Skeletal muscle cell (primary cell): ENCODE measurements around the gene SLC22A5.

Source experiments
- DNase-seq: peaks from one replicate; pipeline ENCODE4 v3.0.0-alpha.2; 2010; ENCODE audit warnings: low read depth
- H3K4me3 ChIP-seq: 2 replicates; pipeline ENCODE4 v1.5.1; 2011; ENCODE audit warnings: low read depth, mild to moderate bottlenecking, control low read depth, low read length, moderate library complexity

SLC22A5 gene

GRCh38 chr5:132363431-132364112 lies 5.9 kb upstream of the SLC22A5 start:
- no peak overlapping the region for H3K4me3 ChIP-seq
- peak; percentile 93 for DNase-seq

GRCh38 chr5:132364319-132364718 lies 5.2 kb upstream of the SLC22A5 start:
- peak; percentile 91 for DNase-seq

DNA sequence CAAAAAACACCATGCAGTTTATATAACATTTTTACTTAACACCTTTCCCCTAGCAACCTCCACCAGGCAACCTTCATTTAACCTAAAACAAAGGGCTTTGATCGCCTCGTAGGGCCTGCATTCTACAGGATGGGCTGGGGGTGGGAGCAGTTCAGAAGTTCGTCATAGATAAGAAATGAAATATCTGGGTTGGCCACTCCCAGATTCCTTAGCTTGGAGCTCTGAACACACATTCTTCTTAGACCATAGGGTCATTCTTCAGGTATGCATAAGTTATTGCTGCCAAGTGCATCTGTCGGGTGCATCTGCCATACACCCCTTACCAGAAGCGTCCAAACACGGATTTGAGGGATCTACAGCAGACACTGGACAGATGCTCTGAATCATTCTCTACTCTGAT lies 4.3 kb upstream of the SLC22A5 start:
- H3K4me3 ChIP-seq = no peak overlapping the region
- peak; percentile 50 for DNase-seq

More at GRCh38 chr5:132364319-132364718, 5.2 kb upstream of the SLC22A5 start:
- no peak overlapping the region for H3K4me3 ChIP-seq

DNA sequence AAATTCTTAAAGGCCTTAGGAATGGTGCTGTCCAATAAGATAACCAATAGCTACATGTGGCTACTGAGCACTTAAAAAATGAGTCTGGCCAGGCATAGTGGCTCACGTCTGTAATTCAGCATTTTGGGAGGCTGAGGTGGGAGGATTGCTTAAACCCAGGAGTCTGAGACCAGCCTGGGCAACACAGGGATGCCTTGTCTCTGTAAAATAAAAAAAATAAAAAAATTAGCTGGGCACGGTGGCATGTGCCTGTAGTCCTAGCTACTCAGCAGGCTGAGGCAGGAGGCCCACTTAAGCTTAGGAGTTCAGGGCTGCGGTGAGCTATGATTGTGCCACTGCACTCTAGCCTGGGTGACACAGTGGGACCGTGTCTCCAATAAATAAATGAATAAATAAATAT lies 1.3 kb upstream of the SLC22A5 start:
- no peak for DNase-seq
- H3K4me3 ChIP-seq = no peak overlapping the region

DNA sequence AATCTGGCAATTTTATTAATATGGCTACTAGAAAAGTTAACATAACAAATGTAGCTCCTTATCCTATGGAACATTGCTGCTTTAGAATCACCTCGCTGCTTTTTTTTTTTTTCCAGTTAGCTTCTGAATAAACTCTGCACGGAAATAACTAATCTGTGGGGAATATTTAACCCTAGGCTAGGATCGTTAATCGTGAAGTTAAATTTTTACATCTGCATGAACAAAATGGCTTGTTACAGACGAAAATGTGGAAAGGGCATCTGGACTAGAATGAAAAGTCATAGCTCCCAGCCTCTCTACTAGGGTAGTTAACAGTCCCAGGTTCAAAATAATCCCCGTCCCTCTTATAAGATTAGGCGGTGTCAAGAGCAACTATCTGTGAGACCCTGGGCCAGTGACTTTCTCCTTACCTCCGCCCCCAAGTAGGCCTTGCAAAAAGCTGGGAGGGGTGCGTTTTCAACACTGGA lies 470 bp upstream of the SLC22A5 start:
- DNase-seq = no peak
- peak overlapping the region; percentile 62 for H3K4me3 ChIP-seq

DNA sequence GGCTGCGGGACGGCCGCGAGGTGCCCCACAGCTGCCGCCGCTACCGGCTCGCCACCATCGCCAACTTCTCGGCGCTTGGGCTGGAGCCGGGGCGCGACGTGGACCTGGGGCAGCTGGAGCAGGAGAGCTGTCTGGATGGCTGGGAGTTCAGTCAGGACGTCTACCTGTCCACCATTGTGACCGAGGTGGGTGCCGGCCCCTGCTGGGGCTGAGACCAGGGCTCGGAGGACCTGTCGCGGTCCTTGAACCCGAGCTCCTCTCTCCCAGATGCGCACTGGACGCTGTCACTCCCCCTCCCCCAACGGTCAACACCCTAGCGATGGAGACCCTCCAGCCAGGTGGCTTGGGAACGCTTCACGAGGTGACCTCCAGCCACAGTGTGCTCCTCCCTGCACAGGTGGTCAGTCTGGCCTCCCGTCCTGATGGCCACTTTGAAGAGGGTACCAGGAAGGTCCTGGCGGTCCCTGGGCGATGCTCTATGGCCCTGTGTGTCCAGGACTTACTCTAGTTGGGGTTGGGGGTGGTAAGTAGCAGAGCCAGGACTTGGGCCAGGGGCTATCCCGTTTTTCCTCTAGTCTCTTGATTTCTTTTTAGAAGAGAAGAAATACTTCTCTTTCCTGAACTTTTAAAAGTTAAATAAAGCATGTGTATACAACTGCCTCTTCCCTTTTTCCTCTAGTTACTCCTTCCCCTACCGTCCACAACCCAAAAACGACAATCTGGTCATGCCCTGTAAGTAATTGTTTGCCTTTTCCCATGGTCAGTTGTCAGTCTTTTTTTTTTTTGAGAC lies 866 bp downstream of the SLC22A5 start:
- DNase-seq = no peak
- H3K4me3 ChIP-seq = peak overlapping the region; percentile 62

DNA sequence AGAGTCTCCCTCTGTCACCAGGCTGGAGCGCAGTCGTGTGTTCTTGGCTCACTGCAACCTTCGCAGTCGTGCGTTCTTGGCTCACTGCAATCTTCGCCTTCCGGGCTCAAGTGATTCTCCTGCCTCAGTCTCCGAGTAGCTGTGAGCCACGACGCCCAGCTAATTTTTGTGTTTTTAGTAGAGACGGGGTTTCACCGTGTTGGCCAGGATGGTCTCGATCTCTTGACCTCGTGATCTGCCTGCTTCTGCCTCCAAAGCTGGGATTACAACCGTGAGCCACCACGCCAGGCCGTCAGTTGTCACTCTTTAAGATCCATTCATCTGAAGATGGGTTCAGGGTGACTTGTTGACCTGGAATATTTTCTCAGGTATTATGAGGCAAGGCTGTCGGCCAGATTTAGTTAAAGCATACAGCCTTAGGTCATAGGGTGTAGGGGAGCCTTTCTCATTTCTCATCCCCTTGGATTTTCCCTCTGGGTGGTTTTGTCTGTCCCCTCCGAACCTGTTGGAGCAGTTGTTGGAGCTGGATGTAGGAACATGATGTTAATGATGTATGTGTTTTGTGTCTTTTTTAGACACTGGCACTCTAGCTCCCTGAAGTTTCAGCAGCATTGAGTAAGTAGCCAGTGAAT lies 1.6 kb downstream of the SLC22A5 start:
- DNase-seq = no peak
- no peak overlapping the region for H3K4me3 ChIP-seq

- DNase-seq = no peak
- H3K4me3 ChIP-seq = no peak overlapping the region
These were observed 2.1 kb downstream of the SLC22A5 start for GRCh38 chr5:132371603-132371994.

DNA sequence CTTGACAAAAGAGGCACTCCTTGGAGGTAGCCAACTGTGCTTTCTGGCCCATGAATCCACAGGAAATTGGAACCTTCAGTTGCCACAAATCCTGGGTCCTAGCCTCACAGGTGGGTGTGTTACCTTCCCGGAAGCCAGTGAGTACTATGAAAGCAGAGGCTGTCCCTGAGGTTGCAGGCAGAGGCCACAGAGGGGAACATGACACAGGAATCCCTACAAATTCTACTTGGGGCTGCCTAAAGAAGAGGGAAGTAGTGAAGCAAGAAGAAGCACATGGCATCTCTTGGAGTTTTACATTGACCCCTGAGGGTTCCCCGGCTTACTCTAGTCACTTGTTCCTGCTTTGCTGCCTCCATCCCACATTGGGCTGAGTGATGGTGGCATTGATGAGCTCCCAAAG lies 2.6 kb downstream of the SLC22A5 start:
- no peak overlapping the region for H3K4me3 ChIP-seq
- DNase-seq = no peak

GRCh38 chr5:132372542-132372941 lies 3.0 kb downstream of the SLC22A5 start:
- no peak for DNase-seq
- H3K4me3 ChIP-seq = no peak overlapping the region

- H3K4me3 ChIP-seq = no peak overlapping the region
- no peak for DNase-seq
These were observed 6.4 kb downstream of the SLC22A5 start for GRCh38 chr5:132375957-132376356.

GRCh38 chr5:132376694-132377641 lies 7.5 kb downstream of the SLC22A5 start:
- H3K4me3 ChIP-seq = no peak overlapping the region
- no peak for DNase-seq

DNA sequence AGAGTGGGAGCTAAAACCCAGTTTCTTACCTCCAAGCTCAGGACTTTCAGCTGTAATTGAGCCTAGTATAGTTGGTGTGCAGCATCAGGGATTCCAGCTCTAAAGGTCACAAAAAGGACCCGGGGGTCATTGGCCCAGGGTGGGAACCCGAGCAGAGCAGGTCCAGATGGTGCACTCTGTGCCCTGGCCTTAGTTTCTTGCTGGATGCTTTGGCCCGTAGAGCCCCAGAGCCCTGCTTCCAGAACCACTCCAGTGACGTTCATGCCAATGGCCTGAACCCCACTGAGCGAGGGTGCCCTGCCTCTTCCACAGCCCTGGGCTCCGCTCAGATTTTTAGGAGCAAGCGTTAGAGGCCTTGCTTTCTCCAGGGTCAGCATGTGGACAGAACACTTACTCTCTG lies 8.2 kb downstream of the SLC22A5 start:
- DNase-seq = no peak
- no peak overlapping the region for H3K4me3 ChIP-seq

- no peak overlapping the region for H3K4me3 ChIP-seq
- DNase-seq = no peak
These were observed 9.1 kb downstream of the SLC22A5 start for GRCh38 chr5:132378580-132378979.

DNA sequence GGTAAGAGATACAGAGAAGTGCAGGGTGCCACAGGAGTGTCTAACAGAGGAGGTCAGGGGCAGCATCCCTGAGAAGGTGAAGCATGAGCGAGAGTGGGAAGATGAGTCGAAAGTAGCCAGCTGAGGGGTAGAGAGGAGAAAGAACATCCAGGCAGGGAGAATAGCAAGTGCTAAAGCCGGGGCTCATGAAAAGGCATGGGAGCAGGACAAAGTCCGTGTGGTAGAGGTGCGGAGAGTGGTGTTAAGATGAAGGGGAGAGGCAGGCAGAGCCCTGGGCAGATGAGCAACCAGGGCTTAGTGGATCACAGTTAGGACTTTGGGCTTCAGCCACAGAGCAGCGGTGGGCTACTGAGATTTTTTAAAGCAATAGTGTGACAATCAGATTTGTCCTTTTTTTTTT lies 10.5 kb downstream of the SLC22A5 start:
- no peak for DNase-seq
- H3K4me3 ChIP-seq = no peak overlapping the region

GRCh38 chr5:132380741-132381140 lies 11.2 kb downstream of the SLC22A5 start:
- no peak overlapping the region for H3K4me3 ChIP-seq
- DNase-seq = no peak

GRCh38 chr5:132381614-132382013 lies 12.1 kb downstream of the SLC22A5 start:
- no peak for DNase-seq
- H3K4me3 ChIP-seq = no peak overlapping the region

DNA sequence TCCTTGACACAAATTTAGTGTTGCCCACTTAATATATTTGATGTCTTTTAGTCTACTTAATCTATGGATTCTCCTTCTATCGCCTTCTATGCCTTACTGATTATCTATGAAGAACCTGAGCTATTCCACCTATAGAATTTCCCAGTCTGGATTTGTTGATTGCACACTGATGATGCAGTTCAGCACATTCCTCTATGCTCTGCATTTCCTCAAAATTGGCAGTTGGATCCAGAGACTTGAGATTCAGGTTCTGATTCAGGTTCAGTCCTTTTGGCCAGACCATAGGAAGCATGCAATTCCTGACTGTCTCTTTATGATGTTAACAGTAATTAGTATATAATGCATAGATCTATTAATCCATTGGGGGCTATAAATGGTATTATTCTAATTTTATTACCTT lies 13.8 kb downstream of the SLC22A5 start:
- H3K4me3 ChIP-seq = no peak overlapping the region
- DNase-seq = no peak

DNA sequence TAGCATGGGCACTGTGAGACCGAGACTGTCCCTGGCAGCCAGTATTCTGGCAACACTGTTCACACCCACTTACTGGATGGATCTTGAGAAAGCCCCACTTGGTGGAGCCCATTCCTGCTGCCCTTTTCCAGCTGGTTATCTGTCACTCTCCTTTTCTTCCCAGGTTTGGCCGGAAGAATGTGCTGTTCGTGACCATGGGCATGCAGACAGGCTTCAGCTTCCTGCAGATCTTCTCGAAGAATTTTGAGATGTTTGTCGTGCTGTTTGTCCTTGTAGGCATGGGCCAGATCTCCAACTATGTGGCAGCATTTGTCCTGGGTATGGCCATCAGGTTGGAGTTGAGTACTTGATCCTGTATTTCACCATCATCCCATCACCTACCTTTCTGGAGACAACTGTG lies 14.5 kb downstream of the SLC22A5 start:
- DNase-seq = no peak
- no peak overlapping the region for H3K4me3 ChIP-seq
